ENCODE results near the gene RAD51AP2. TPM values are rescaled to one million over a fixed set of nuclear protein-coding genes. Genes with fewer than 3 reads are reported as not detected.

Gene RAD51AP2
- total and polyA plus RNA-seq, 2 donors (not counting 3 experiments of a cell fraction or from before 2014, with no cell fraction given): not detected

GRCh38 chr2:17547237-17547636, 29.0 kb upstream of the RAD51AP2 start:
- Histone ChIP-seq H4K20me1 (replicated peaks; ENCODE audit: control insufficient read depth, extremely low read depth, insufficient read depth, low read length) (no peaks in the 10 kb centered on the region), H3K4me3 (replicated peaks in 1 of 3; ENCODE audit: insufficient read depth in 1 of 3, low read depth in 1 of 3, low read length in 3 of 3) (no peak overlapping the region), H3K9ac (replicated peaks; ENCODE audit: extremely low read depth, insufficient read depth, low read length) (no peak overlapping the region), H3K79me2 (ENCODE audit: control insufficient read depth, insufficient read depth, low read length) (no peaks in the 10 kb centered on the region), H3K27ac (ENCODE audit: insufficient read depth, low read depth, low read length) (no peak overlapping the region), H3K4me2 (ENCODE audit: insufficient read depth, low read length) (no peak overlapping the region), H3K36me3 (ENCODE audit: control insufficient read depth in 2 of 2, extremely low read depth in 1 of 2, insufficient read depth in 2 of 2, low read length in 2 of 2) (no peaks in the 10 kb centered on the region), H3K27me3 (ENCODE audit: control insufficient read depth in 2 of 2, insufficient read depth in 2 of 2, low read length in 2 of 2) (peaks cover 2 to 27% of the 10 kb centered on the region in 2 experiments), H3K9me1 (replicated peaks; ENCODE audit: control insufficient read depth, extremely low read depth, insufficient read depth, low read length) (no peaks in the 10 kb centered on the region), H3K4me1 (ENCODE audit: control insufficient read depth, extremely low read depth, insufficient read depth, low read length) (no peaks in the 10 kb centered on the region), H2AFZ (ENCODE audit: low read depth, low read length) (no peak overlapping the region), H3K9me3 (replicated peaks; ENCODE audit: control insufficient read depth, insufficient read depth, low read length) (no peaks in the 10 kb centered on the region)
- dilution Hi-C loops (cut with MboI; ENCODE audit: extremely low pct_ligation_motif_present, low sequenced_read_pairs) (no loop called here), intact Hi-C loops (cut with micrococcal nuclease) (no loop called here)
- FAIRE-seq (no peak), DNase-seq (ENCODE audit: low read depth, low spot score) (no peak)
- ChIA-PET CTCF (no interaction called here), POLR2A (no interaction called here)
- TF ChIP-seq POLR2A (IDR thresholded peaks at IDR 0.05; ENCODE audit: low read depth, low read length): no peak
- no peak for TF ChIP-seq POLR2AphosphoS5 (IDR thresholded peaks at IDR 0.05; ENCODE audit: insufficient read depth, low read depth, low read length)
- TF ChIP-seq EZH2 (IDR thresholded peaks at IDR 0.05; ENCODE audit: borderline replicate concordance, low read depth, low read length, severe bottlenecking): no peak
- no peak for TF ChIP-seq CTCF (IDR thresholded peaks at IDR 0.05; ENCODE audit: extremely low read depth in 1 of 2, insufficient read depth in 1 of 2, low read depth in 1 of 2, low read length in 2 of 2)
- no peak for TF ChIP-seq MYC (IDR thresholded peaks at IDR 0.05; ENCODE audit: low read depth, low read length)
- no peak for TF ChIP-seq MAX (IDR thresholded peaks at IDR 0.05; ENCODE audit: insufficient read depth, insufficient read length)
- no peak for TF ChIP-seq FOS (IDR thresholded peaks at IDR 0.05; ENCODE audit: borderline replicate concordance, insufficient read depth, low read length)
- no peak for TF ChIP-seq GATA2 (IDR thresholded peaks at IDR 0.05; ENCODE audit: insufficient read depth, insufficient read length, low read depth, low read length)
- TF ChIP-seq JUN (IDR thresholded peaks at IDR 0.05; ENCODE audit: borderline replicate concordance, insufficient read depth, insufficient read length, low read depth): no peak
- BruUV-seq (replicated peaks): no TSS peak
